Neuron (in vitro differentiated cells): Measurements from ENCODE around the gene KCNJ2.

Experiments used
- H2AFZ ChIP-seq: one replicate; pipeline ENCODE4 v1.6.1; 2013; ENCODE audit warnings: low read depth, mild to moderate bottlenecking, inconsistent platforms, low read length, moderate library complexity
- H3K27me3 ChIP-seq: one replicate; pipeline ENCODE4 v1.6.1; 2013; ENCODE audit warnings: low read length; ENCODE audit not compliant: insufficient read depth
- H3K36me3 ChIP-seq: one replicate; pipeline ENCODE4 v1.6.1; 2013; ENCODE audit warnings: low read length; ENCODE audit not compliant: insufficient read depth
- H3K4me1 ChIP-seq: one replicate; pipeline ENCODE4 v1.6.1; 2013; ENCODE audit warnings: low read length; ENCODE audit not compliant: insufficient read depth
- H3K4me3 ChIP-seq: 2 replicates; pipeline ENCODE4 v1.5.1; 2013; ENCODE audit warnings: mild to moderate bottlenecking, low read length, moderate library complexity
- H3K9me3 ChIP-seq: one replicate; pipeline ENCODE4 v1.6.1; 2013; ENCODE audit warnings: low read length

The KCNJ2 gene

DNA sequence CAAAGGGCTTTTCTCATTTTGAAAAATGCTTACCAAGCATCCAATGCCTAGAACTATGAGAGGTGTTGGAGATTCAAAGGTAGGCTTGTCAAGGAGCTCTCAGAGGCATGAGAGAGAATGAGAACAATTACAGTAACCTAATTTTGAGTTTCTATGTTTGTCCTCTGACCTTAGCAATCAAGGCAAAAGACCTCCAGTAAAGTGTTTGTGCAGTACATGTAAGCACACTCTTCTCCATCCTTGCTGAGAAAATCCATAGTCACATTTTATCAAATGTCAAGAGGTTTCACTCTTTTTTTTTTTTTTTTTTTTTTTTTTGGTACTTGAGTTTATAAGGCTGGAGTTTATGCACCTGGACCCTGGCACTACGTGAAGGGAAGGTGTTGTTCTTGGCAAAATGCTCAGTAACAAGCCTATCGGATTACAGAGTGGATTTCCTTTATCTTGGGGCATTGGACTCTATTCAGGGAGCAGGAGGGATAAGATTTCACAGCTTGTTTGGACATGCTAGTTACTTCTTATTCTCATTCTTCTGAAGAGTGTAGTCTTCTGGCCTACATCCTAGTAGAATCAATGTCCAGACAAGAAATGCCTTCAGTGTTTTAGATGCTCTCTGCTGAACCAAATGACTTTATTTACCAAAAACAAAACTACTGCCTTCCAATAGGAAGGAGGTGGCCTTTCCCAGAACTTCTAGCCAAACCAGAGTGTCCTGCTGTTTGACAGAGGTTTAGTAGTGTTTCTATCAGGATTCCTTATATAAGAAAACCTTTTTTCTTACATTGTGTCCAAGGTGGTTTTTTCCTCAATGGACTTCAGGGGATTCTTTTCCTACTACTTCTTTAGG lies 21.9 kb downstream of the KCNJ2 start:
- no peak overlapping the region for H3K4me3 ChIP-seq
- H3K36me3 ChIP-seq: no peaks in the 10 kb centered on the region
- no peaks in the 10 kb centered on the region for H3K4me1 ChIP-seq
- H3K27me3 ChIP-seq: no peaks in the 10 kb centered on the region
- no peak overlapping the region for H2AFZ ChIP-seq
- H3K9me3 ChIP-seq: no peaks in the 10 kb centered on the region

DNA sequence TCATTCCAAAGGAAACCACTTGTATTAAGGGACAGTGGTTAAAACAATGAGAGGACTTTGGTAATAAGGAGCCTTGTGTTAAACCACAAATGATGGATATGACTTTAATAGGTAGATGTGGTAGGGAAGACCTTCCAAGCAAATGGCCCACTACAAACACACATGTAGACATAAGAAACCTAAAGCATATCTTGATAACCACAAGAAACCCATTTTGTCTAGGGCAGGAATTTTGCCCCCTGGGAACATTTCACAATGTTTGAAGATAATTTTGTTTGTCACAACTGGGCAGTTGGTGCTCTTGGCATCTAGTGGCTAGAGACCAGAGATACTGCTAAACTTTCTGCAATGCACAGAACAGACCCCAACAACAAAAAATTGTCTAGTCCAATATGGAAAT lies 25.8 kb downstream of the KCNJ2 start:
- Histone ChIP-seq H3K9me3 (no peaks in the 10 kb centered on the region), H3K27me3 (no peaks in the 10 kb centered on the region), H3K4me3 (no peak overlapping the region), H2AFZ (no peak overlapping the region), H3K4me1 (no peaks in the 10 kb centered on the region), H3K36me3 (no peaks in the 10 kb centered on the region)

DNA sequence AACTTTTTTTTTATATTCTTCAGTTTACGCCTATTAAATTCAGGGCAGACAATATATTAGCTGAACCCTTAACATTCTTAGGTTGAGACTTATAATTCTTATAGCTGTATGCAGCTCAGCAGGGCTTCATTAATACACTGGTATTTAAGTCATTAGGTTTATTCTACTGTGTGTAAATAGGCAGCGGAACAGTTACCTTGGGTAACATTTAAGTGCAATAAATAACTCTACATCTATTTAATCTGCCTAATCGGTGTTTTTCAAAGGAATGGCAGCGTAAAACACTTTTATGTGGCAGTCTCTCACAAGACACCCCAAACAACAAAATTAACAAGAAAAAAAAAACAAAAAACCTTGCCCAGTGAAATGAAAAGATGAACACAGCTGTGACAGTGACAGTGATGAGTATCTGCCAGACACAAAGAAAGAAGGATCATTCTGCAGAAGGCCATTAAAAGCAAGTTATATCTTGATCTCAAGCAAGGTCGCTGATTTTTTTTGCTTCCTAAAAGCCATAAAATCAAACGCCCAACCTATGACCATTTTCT lies 32.6 kb downstream of the KCNJ2 start:
- Histone ChIP-seq H2AFZ (no peak overlapping the region), H3K4me1 (no peaks in the 10 kb centered on the region), H3K9me3 (no peaks in the 10 kb centered on the region), H3K27me3 (no peaks in the 10 kb centered on the region), H3K36me3 (no peaks in the 10 kb centered on the region), H3K4me3 (no peak overlapping the region)

DNA sequence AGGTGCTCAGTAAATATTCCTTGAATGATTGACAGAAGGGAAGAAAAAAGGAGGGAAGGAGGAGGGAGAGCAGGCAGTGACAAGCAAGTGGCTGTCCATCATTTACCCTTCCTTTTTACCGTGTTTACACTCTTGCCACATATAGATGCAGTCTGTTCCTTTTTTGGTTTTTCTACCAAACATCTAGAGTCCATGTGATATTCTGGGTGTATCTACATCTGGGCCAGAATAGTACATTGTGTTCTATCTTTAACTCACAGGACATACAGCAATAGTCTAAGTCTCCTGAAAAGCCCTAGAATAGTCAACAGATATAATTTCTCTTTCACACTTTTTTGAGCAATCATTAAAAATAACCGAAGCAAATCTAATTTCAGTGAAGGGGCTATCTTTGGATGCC lies 33.5 kb downstream of the KCNJ2 start:
- no peaks in the 10 kb centered on the region for H3K9me3 ChIP-seq
- no peaks in the 10 kb centered on the region for H3K36me3 ChIP-seq
- H3K4me3 ChIP-seq: no peak overlapping the region
- no peaks in the 10 kb centered on the region for H3K4me1 ChIP-seq
- H2AFZ ChIP-seq: no peak overlapping the region
- H3K27me3 ChIP-seq: no peaks in the 10 kb centered on the region

DNA sequence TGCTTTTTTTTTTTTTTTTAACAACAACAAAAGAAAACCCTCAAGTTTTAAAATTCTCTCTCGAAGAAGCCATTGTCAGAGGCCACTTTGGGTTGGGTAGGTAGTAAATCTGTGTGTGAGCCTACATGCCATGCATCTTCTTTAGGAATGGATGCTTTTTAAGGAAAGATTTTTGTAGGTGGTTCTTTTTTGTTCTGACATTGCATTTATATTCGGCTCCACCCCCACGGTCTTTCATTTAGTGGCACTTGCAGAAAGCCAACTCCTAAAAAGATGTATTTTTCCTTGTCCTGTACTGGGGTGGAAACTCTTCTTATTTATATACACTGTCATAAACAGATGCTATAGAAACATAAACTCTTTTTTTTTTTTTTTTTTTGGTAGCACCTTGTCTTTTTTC lies 35.1 kb downstream of the KCNJ2 start:
- Histone ChIP-seq H3K36me3 (no peaks in the 10 kb centered on the region), H3K4me3 (no peak overlapping the region), H2AFZ (no peak overlapping the region), H3K9me3 (no peaks in the 10 kb centered on the region), H3K4me1 (no peaks in the 10 kb centered on the region), H3K27me3 (no peaks in the 10 kb centered on the region)

DNA sequence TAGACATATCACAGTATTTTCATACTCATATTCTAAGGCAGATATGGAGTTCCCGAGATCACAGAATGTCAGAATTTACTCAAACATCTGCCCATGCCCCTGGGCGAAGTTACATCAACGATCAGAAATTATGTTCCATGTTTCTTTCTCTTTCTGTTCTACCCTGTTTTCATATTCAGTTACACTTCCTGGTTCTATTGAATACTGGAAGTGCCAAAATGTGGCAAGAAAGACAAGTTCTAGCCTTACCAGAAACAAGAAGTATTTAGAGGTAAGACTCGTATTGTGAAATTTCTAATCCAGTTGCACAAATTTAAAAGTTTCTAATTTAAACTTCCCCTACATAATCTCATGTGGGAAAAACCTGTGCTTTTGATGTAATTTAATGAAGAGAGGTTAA lies 36.1 kb downstream of the KCNJ2 start:
- Histone ChIP-seq H3K9me3 (no peaks in the 10 kb centered on the region), H3K4me3 (no peak overlapping the region), H2AFZ (no peak overlapping the region), H3K36me3 (no peaks in the 10 kb centered on the region), H3K27me3 (no peaks in the 10 kb centered on the region), H3K4me1 (no peaks in the 10 kb centered on the region)

DNA sequence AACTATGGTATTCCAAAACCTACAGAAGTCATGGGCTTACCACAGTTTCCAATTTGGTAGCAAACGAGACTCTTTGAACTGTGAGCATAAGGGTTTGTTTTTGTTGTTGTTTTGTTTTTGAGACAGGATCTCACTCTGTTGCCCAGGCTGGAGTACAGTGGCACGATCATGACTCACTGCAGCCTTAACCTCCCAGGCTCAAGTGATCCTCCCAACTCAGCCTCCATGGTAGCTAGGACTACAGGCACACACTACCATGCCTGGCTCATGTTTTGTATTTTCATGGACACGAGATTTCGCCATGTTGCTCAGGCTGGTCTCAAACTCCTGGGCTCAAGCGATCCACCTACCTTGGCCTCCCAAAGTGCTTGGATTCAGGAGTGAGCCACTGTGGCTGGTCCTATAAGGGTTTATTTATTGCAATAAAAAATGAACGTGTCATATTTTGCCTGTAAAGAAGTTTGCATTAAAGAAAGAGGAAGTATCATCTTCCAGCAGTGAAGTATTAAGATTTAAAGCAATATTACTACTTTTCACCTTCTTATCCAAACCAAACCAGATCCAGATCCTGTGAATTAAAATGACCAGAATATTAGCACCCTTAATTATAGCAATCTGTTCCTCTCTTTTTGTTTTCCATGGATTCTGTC lies 37.2 kb downstream of the KCNJ2 start:
- Histone ChIP-seq H3K4me3 (no peak overlapping the region), H3K27me3 (no peaks in the 10 kb centered on the region)

DNA sequence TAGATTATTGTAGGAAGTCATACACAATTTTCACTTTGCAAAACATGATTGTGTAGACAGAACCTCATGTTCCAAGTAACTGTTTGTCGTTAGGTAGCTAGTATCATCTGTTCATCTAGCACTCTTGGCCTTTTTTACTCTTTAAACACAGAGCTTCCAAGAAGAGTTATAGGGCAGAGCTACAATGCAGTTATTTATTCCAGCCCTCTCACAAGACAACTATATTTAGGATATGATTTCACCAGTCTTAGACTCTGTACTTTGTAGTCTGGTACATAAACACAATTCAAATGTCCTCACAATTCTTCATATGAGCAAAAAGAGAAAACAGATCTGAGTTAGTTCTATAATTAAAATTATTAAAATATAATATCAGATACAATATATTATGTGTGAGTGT lies 37.9 kb downstream of the KCNJ2 start:
- H3K4me1 ChIP-seq: no peaks in the 10 kb centered on the region
- H2AFZ ChIP-seq: no peak overlapping the region
- H3K36me3 ChIP-seq: no peaks in the 10 kb centered on the region
- no peak overlapping the region for H3K4me3 ChIP-seq
- peaks cover 2% of the 10 kb centered on the region for H3K9me3 ChIP-seq
- H3K27me3 ChIP-seq: no peaks in the 10 kb centered on the region

More for the DNA sequence above, 37.2 kb downstream of the KCNJ2 start:
- Histone ChIP-seq H3K9me3 (no peaks in the 10 kb centered on the region), H2AFZ (no peak overlapping the region), H3K4me1 (no peaks in the 10 kb centered on the region), H3K36me3 (no peaks in the 10 kb centered on the region)

DNA sequence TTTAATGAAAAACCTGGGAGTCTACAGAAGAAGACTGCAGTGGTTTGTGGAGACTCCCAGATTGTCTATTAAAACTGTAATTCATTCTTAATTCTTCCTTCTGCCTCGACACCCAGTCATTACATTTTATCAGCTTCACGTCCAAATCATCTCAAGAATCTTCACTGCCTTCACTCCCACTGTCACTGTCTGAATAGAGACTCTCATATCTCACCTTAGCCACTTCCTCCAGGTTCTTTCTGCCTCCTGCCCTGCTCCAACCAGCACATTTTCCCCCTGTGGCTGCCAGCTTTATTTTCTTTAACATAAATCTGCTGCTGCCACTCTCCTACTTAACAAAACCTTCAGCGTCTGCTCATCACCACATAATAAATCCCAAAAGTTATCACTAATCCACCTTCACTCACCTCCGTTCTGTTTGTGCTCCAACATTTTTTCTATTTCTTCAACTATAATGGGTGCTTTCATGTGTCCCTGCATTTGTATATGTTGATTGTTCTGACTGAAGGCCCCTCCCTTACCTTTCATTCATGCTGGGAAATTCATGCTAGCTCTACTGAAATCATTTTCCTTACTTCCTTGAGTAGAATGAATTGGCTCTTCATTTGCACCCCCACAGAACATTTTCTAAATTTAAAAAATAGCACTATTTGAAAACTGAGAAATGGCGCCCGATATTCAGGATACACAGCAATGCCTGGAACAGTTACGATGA lies 38.9 kb downstream of the KCNJ2 start:
- Histone ChIP-seq H3K4me1 (no peaks in the 10 kb centered on the region), H3K36me3 (no peaks in the 10 kb centered on the region), H3K4me3 (no peak overlapping the region), H3K9me3 (peaks cover 2% of the 10 kb centered on the region), H2AFZ (no peak overlapping the region), H3K27me3 (no peaks in the 10 kb centered on the region)

DNA sequence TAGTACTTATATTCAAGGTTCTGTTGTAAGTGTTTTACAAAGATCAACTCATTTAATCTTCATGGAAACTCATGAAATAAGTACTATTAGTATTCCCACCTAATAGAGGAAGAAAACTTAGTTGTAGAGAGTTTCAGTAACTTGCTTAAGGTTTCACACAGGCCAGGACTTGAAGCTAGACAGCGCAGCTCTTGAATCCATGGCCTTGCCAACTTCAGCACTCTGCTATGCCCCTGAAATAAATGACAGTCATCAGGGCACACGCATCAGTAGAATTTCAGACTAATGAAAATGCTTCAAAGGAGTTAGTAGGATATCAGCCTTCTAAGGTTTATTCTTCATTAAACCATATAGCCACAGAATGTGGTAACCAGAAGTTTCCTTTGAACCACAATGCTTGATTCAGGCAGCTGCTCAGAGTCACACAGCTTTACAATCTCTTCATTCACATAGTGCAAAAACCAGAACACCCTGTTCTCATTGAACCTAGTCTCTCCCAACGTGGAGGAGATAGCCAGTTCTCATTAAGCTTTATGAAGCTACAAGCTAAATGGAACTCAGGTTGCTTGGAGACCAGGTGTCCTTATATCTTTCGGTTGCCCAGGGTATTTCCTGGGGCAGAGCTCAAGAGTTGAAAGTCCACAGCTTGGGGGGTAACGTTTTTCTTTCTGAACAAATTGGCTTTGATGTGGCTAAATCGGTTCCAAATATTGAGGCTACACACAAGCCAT lies 39.7 kb downstream of the KCNJ2 start:
- H2AFZ ChIP-seq: no peak overlapping the region
- no peaks in the 10 kb centered on the region for H3K36me3 ChIP-seq
- no peaks in the 10 kb centered on the region for H3K4me1 ChIP-seq
- peaks cover 7% of the 10 kb centered on the region for H3K9me3 ChIP-seq
- H3K4me3 ChIP-seq: no peak overlapping the region
- H3K27me3 ChIP-seq: no peaks in the 10 kb centered on the region

DNA sequence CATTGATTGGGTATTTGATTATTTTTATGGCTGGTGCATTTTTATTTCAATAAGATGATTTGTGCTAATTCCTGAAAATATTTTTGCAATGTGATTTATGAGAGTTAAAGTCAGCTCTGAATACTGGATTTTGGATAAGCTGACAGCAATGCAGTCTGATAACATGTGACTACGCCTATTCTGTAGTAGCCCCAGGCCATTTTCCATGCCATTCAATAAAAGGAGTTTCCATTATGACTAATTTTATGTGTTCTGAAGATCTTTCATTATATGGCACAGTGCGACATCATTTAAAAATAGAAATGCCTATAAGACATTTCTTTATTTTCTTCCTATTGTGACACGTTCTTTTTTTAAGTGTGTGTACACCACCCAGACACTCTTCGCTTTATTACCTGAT lies 46.3 kb downstream of the KCNJ2 start:
- Histone ChIP-seq H3K36me3 (no peaks in the 10 kb centered on the region), H3K4me3 (no peak overlapping the region), H3K4me1 (no peaks in the 10 kb centered on the region), H3K9me3 (peaks cover 10% of the 10 kb centered on the region), H3K27me3 (no peaks in the 10 kb centered on the region), H2AFZ (no peak overlapping the region)

DNA sequence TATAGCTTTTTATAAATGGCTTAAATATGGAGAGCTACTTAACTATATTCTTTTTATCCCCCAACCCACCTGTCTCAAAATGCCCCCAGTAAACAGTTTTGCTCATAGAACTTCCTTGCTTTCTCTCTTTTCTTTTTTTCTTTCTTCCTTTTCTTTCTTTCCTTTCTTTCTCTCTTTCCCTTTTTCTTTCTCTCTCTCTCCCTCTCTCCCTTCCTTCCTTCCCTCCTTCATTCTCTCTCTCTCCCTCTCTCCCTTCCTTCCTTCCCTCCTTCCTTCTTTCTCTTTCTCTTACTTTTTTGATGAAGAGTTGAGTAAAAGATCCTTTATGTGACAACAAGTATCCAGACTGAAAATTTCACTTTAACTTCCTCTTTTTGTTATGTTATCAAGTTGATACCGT lies 48.2 kb downstream of the KCNJ2 start:
- Histone ChIP-seq H3K4me3 (no peak overlapping the region), H3K36me3 (no peaks in the 10 kb centered on the region), H3K27me3 (no peaks in the 10 kb centered on the region), H2AFZ (no peak overlapping the region), H3K9me3 (peaks cover 8% of the 10 kb centered on the region), H3K4me1 (no peaks in the 10 kb centered on the region)
